GM21515 (cell line): Measurements from ENCODE around the gene C12orf43.

Experiments used
- ATAC-seq: cut with Tn5 transposase; IDR thresholded peaks from one replicate; pipeline ENCODE4 v1.9.1; 2021; ENCODE audit not compliant: unreplicated experiment

The C12orf43 gene

GRCh38 chr12:120979862-120980696 is 36.2 kb downstream of the C12orf43 start:
- no peak for ATAC-seq

- no peak for ATAC-seq
Observed at GRCh38 chr12:120979220-120979861, 36.9 kb downstream of the C12orf43 start.

- ATAC-seq = no peak
Observed at GRCh38 chr12:120978296-120979219, 37.7 kb downstream of the C12orf43 start, which contains the start of gene HNF1A. TSS of gene HNF1A (plus strand) at chr12:120978543. CDS start at chr12:120978769, 226 bp downstream.

- ATAC-seq = no peak
Observed at GRCh38 chr12:120977531-120978295, 38.6 kb downstream of the C12orf43 start.

GRCh38 chr12:120972870-120973543 is 43.3 kb downstream of the C12orf43 start:
- no peak for ATAC-seq

- no peak for ATAC-seq
Observed at GRCh38 chr12:120971299-120972180, 44.7 kb downstream of the C12orf43 start.

- no peak for ATAC-seq
Observed at GRCh38 chr12:120970310-120970709, 46.0 kb downstream of the C12orf43 start.

- ATAC-seq = no peak
Observed at GRCh38 chr12:120965534-120966091, 50.7 kb downstream of the C12orf43 start.

- ATAC-seq = no peak
Observed at GRCh38 chr12:120964298-120964697, 52.0 kb downstream of the C12orf43 start.

GRCh38 chr12:120962532-120963020 is 53.7 kb downstream of the C12orf43 start:
- no peak for ATAC-seq

- no peak for ATAC-seq
Observed at GRCh38 chr12:120961604-120962531, 54.4 kb downstream of the C12orf43 start.

- no peak for ATAC-seq
Observed at GRCh38 chr12:120960657-120961056, 55.6 kb downstream of the C12orf43 start.

- ATAC-seq = no peak
Observed at GRCh38 chr12:120959111-120959878, 57.0 kb downstream of the C12orf43 start.

GRCh38 chr12:120956579-120957300 is 59.5 kb downstream of the C12orf43 start:
- no peak for ATAC-seq

- ATAC-seq = no peak
Observed at GRCh38 chr12:120955232-120955631, 61.1 kb downstream of the C12orf43 start.

GRCh38 chr12:120950807-120951206 is 65.5 kb downstream of the C12orf43 start:
- no peak for ATAC-seq
